Measurements from ENCODE around the gene RUBCNL.
"Not testable (repeated sequence)": the region's sequence is repeated elsewhere in the genome, so short reads cannot be mapped to it uniquely, and the experiment has no call there.

The RUBCNL gene

GRCh38 chr13:46387064-46387851, at the start of gene RUBCNL:
Gene RUBCNL, minus strand, starts transcription at chr13:46387252. Its CDS starts 14,777 bp downstream, at chr13:46372475.
- peak; percentile 23 for DNase-seq

GRCh38 chr13:46429558-46429957, 42.5 kb upstream of the RUBCNL start:
- not testable (repeated sequence) for DNase-seq

- DNase-seq, result no peak
These were observed 18.4 kb upstream of the RUBCNL start for GRCh38 chr13:46405457-46405856.

- DNase-seq, result no peak
These were observed 17.7 kb upstream of the RUBCNL start for GRCh38 chr13:46404733-46405100.

- DNase-seq, result no peak
These were observed 17.0 kb upstream of the RUBCNL start for GRCh38 chr13:46403851-46404732.

GRCh38 chr13:46402178-46402577, 15.1 kb upstream of the RUBCNL start:
- no peak for DNase-seq

- no peak for DNase-seq
These were observed 14.4 kb upstream of the RUBCNL start for GRCh38 chr13:46401432-46401831.

- DNase-seq, result no peak
These were observed 9.3 kb upstream of the RUBCNL start for GRCh38 chr13:46396341-46396740.

GRCh38 chr13:46392967-46393366, 5.9 kb upstream of the RUBCNL start:
- DNase-seq, result no peak

- DNase-seq, result no peak
These were observed 2.7 kb upstream of the RUBCNL start for GRCh38 chr13:46389457-46390451.

- DNase-seq, result no peak
These were observed 1.8 kb upstream of the RUBCNL start for GRCh38 chr13:46388846-46389245.

- DNase-seq, result no peak
These were observed 1.3 kb upstream of the RUBCNL start for GRCh38 chr13:46388308-46388707.

GRCh38 chr13:46386392-46387063, 524 bp downstream of the RUBCNL start:
- no peak for DNase-seq

- DNase-seq, result no peak
These were observed 1.1 kb downstream of the RUBCNL start for GRCh38 chr13:46385946-46386345.

GRCh38 chr13:46383383-46383782, 3.7 kb downstream of the RUBCNL start:
- DNase-seq, result no peak

- DNase-seq, result no peak
These were observed 4.8 kb downstream of the RUBCNL start for GRCh38 chr13:46382224-46382623.

GRCh38 chr13:46380242-46380641, 6.8 kb downstream of the RUBCNL start:
- no peak for DNase-seq

GRCh38 chr13:46379611-46380010, 7.4 kb downstream of the RUBCNL start:
- DNase-seq, result no peak

- DNase-seq, result no peak
These were observed 8.6 kb downstream of the RUBCNL start for GRCh38 chr13:46378411-46378810.

- DNase-seq, result no peak
These were observed 9.5 kb downstream of the RUBCNL start for GRCh38 chr13:46377554-46377953.

- DNase-seq, result no peak
These were observed 12.3 kb downstream of the RUBCNL start for GRCh38 chr13:46374710-46375109.

GRCh38 chr13:46373623-46374022, 13.4 kb downstream of the RUBCNL start:
- DNase-seq, result no peak

All from activated CD8-positive, alpha-beta memory T cell treated with anti-CD3 and anti-CD28 coated beads, Interleukin-2, amount 50 U/mL, for 4 hours (primary cell).